ENCODE results near the gene FGF19. TPM values are rescaled to one million over a fixed set of nuclear protein-coding genes. Genes with fewer than 3 reads are reported as not detected.
A peak's percentile ranks its signal among the peaks of the same experiment; 100 is the strongest.

FGF19 gene
- total RNA-seq, 1 donor from 2014 or later = not detected

- no peak overlapping the region for H3K27ac Mint-ChIP-seq (ENCODE audit: unreplicated experiment)
- TF ChIP-seq CTCF (IDR thresholded peaks at IDR 0.05) = no peak
- H3K4me1 Mint-ChIP-seq (ENCODE audit: unreplicated experiment) = peaks cover 5% of the 10 kb centered on the region
- H3K27me3 Mint-ChIP-seq (ENCODE audit: unreplicated experiment) = peaks cover 18% of the 10 kb centered on the region
- H3K36me3 Mint-ChIP-seq (ENCODE audit: unreplicated experiment) = no peaks in the 10 kb centered on the region
- DNase-seq (ENCODE audit: extremely low spot score, unreplicated experiment) = no peak
- H3K4me3 Mint-ChIP-seq (ENCODE audit: unreplicated experiment) = no peak overlapping the region
- H3K9me3 Mint-ChIP-seq (ENCODE audit: unreplicated experiment) = peaks cover 4% of the 10 kb centered on the region
These were observed 17.0 kb downstream of the FGF19 start for GRCh38 chr11:69686856-69687255.

- peaks cover 14% of the 10 kb centered on the region for H3K27me3 Mint-ChIP-seq (ENCODE audit: unreplicated experiment)
- H3K27ac Mint-ChIP-seq (ENCODE audit: unreplicated experiment) = no peak overlapping the region
- H3K36me3 Mint-ChIP-seq (ENCODE audit: unreplicated experiment) = no peaks in the 10 kb centered on the region
These were observed 17.4 kb downstream of the FGF19 start for GRCh38 chr11:69686452-69686851.

GRCh38 chr11:69685348-69685747, 18.5 kb downstream of the FGF19 start:
- Mint-ChIP-seq H3K36me3 (ENCODE audit: unreplicated experiment) (no peaks in the 10 kb centered on the region), H3K4me1 (ENCODE audit: unreplicated experiment) (peaks cover 5% of the 10 kb centered on the region), H3K4me3 (ENCODE audit: unreplicated experiment) (no peak overlapping the region), H3K27me3 (ENCODE audit: unreplicated experiment) (peaks cover 14% of the 10 kb centered on the region), H3K9me3 (ENCODE audit: unreplicated experiment) (no peaks in the 10 kb centered on the region), H3K27ac (ENCODE audit: unreplicated experiment) (no peak overlapping the region)
- TF ChIP-seq CTCF (IDR thresholded peaks at IDR 0.05) = no peak
- no peak for DNase-seq (ENCODE audit: extremely low spot score, unreplicated experiment)

More at GRCh38 chr11:69686452-69686851, 17.4 kb downstream of the FGF19 start:
- Mint-ChIP-seq H3K9me3 (ENCODE audit: unreplicated experiment) (no peaks in the 10 kb centered on the region), H3K4me1 (ENCODE audit: unreplicated experiment) (peaks cover 5% of the 10 kb centered on the region), H3K4me3 (ENCODE audit: unreplicated experiment) (no peak overlapping the region)
- no peak for DNase-seq (ENCODE audit: extremely low spot score, unreplicated experiment)
- no peak for TF ChIP-seq CTCF (IDR thresholded peaks at IDR 0.05)

GRCh38 chr11:69684651-69685050, 19.2 kb downstream of the FGF19 start:
- no peak for TF ChIP-seq CTCF (IDR thresholded peaks at IDR 0.05)
- DNase-seq (ENCODE audit: extremely low spot score, unreplicated experiment) = no peak
- Mint-ChIP-seq H3K4me1 (ENCODE audit: unreplicated experiment) (peaks cover 5% of the 10 kb centered on the region), H3K4me3 (ENCODE audit: unreplicated experiment) (no peak overlapping the region), H3K9me3 (ENCODE audit: unreplicated experiment) (no peaks in the 10 kb centered on the region), H3K27ac (ENCODE audit: unreplicated experiment) (no peak overlapping the region), H3K27me3 (ENCODE audit: unreplicated experiment) (peaks cover 14% of the 10 kb centered on the region), H3K36me3 (ENCODE audit: unreplicated experiment) (no peaks in the 10 kb centered on the region)

GRCh38 chr11:69683764-69684333, 20.0 kb downstream of the FGF19 start:
- Mint-ChIP-seq H3K4me1 (ENCODE audit: unreplicated experiment) (peaks cover 5% of the 10 kb centered on the region), H3K4me3 (ENCODE audit: unreplicated experiment) (no peak overlapping the region), H3K27me3 (ENCODE audit: unreplicated experiment) (peaks cover 10% of the 10 kb centered on the region), H3K36me3 (ENCODE audit: unreplicated experiment) (no peaks in the 10 kb centered on the region), H3K9me3 (ENCODE audit: unreplicated experiment) (no peaks in the 10 kb centered on the region), H3K27ac (ENCODE audit: unreplicated experiment) (no peak overlapping the region)
- DNase-seq (ENCODE audit: extremely low spot score, unreplicated experiment) = no peak
- TF ChIP-seq CTCF (IDR thresholded peaks at IDR 0.05) = peak; percentile 35

Data from osteocyte (in vitro differentiated cells).